H1 (cell line): ENCODE measurements around the gene MIA3. TPM values are rescaled to one million over a fixed set of nuclear protein-coding genes. Genes with fewer than 3 reads are reported as not detected.

ENCODE experiments used
- CTCF ChIA-PET: fragments of 300-600 bp; sonication (Branson Sonifier 250); formaldehyde crosslinking; loops from one replicate; lab custom pipeline; 2021; ENCODE audit not compliant: partially characterized antibody; lab: Charles Lee
- POLR2A ChIA-PET: fragments of 300-600 bp; sonication (Branson Sonifier 250); formaldehyde crosslinking; loops from one replicate; lab custom pipeline; 2021; ENCODE audit warnings: inconsistent platforms; ENCODE audit not compliant: partially characterized antibody; lab: Charles Lee
- DNase-seq, 2 experiments: peaks; one replicate each; pipeline versions ENCODE4 v3.0.0 to v3.0.0-alpha.2; 2010 to 2022; ENCODE audit warnings: low spot score in 2 of 2, low read depth in 1 of 2, mixed read lengths in 1 of 2
- FAIRE-seq: peaks from 2 replicates; lab custom pipeline; 2011; peaks lifted over from hg19 to GRCh38; lab: Jason Lieb, UNC
- H2AFZ ChIP-seq: 2 replicates; pipeline ENCODE4 v1.8.1; 2012; ENCODE audit warnings: low read length, inconsistent platforms
- H2AK5ac ChIP-seq: 2 replicates; pipeline ENCODE4 v1.6.1; 2013; ENCODE audit warnings: low read depth, low read length
- H2BK120ac ChIP-seq: replicated peaks from 2 replicates; pipeline ENCODE3; 2013; ENCODE audit warnings: low read depth, low read length, inconsistent platforms
- H2BK12ac ChIP-seq: 2 replicates; pipeline ENCODE4 v1.6.1; 2013; ENCODE audit warnings: low read depth, low read length
- H2BK15ac ChIP-seq: 2 replicates; pipeline ENCODE4 v1.6.1; 2013; ENCODE audit warnings: low read length
- H2BK20ac ChIP-seq: 2 replicates; pipeline ENCODE4 v1.6.1; 2013; ENCODE audit warnings: low read length
- H2BK5ac ChIP-seq: 2 replicates; pipeline ENCODE4 v1.6.1; 2013; ENCODE audit warnings: low read depth, low read length
- H3K14ac ChIP-seq: 2 replicates; pipeline ENCODE4 v1.6.1; 2013; ENCODE audit warnings: inconsistent platforms; ENCODE audit not compliant: insufficient read length
- H3K18ac ChIP-seq: 2 replicates; pipeline ENCODE4 v1.6.1; 2013; ENCODE audit warnings: low read length; ENCODE audit errors: extremely low read depth
- H3K23ac ChIP-seq: 2 replicates; pipeline ENCODE4 v1.6.1; 2013; ENCODE audit warnings: inconsistent platforms; ENCODE audit not compliant: insufficient read length
- H3K23me2 ChIP-seq: 2 replicates; pipeline ENCODE4 v1.6.1; 2013; ENCODE audit warnings: low read depth, low read length
- H3K27ac ChIP-seq: 2 replicates; pipeline ENCODE4 v1.6.1; 2011; ENCODE audit warnings: low read depth, low read length, inconsistent platforms
- H3K27me3 ChIP-seq, 4 experiments: replicated peaks in 1 of 4; 1 replicate in 1 of 4; 2 replicates in 3 of 4; pipeline versions ENCODE4 v1.6.1 to v1.8.1; 2011 to 2013; ENCODE audit warnings: low read length in 3 of 4, mild to moderate bottlenecking in 3 of 4, inconsistent platforms in 2 of 4, mixed read lengths in 2 of 4, moderate library complexity in 1 of 4; ENCODE audit not compliant: control insufficient read depth in 3 of 4, insufficient read depth in 3 of 4; ENCODE audit errors: extremely low read depth in 1 of 4
- H3K36me3 ChIP-seq, 4 experiments: 2 replicates each; pipeline versions ENCODE4 v1.6.1 to v1.8.1; 2011 to 2013; ENCODE audit warnings: mild to moderate bottlenecking in 4 of 4, low read length in 3 of 4, moderate library complexity in 2 of 4, control low read depth in 1 of 4, inconsistent platforms in 1 of 4; ENCODE audit not compliant: insufficient read depth in 4 of 4, control insufficient read depth in 2 of 4
- H3K4ac ChIP-seq: replicated peaks from 2 replicates; pipeline ENCODE3; 2013; ENCODE audit warnings: low read length, low read depth, mixed read lengths, inconsistent platforms; ENCODE audit not compliant: insufficient read length
- H3K4me1 ChIP-seq, 4 experiments: replicated peaks in 1 of 4; 1 replicate in 1 of 4; 2 replicates in 3 of 4; pipeline versions ENCODE4 v1.6.1 to v1.8.1; 2011 to 2013; ENCODE audit warnings: low read length in 3 of 4, inconsistent platforms in 2 of 4, mixed read lengths in 1 of 4; ENCODE audit not compliant: insufficient read depth in 4 of 4, control insufficient read depth in 3 of 4
- H3K4me2 ChIP-seq, 2 experiments: 2 replicates each; pipeline versions ENCODE4 v1.6.1 to v1.8.1; 2011 to 2013; ENCODE audit warnings: low read depth in 2 of 2, low read length in 2 of 2, control low read depth in 1 of 2, inconsistent platforms in 1 of 2, mild to moderate bottlenecking in 1 of 2; ENCODE audit not compliant: insufficient read depth in 1 of 2
- H3K4me3 ChIP-seq, 4 experiments: fragments of 200-600, 300-600 bp in 1 of 4; sonication (generic), shearing (Covaris generic), sonication (Bioruptor Twin) in 1 of 4; 2 replicates each; pipeline versions ENCODE4 v1.5.1 to v1.8.1; 2011 to 2016; ENCODE audit warnings: low read length in 4 of 4, low read depth in 3 of 4, control low read depth in 2 of 4, inconsistent platforms in 2 of 4, mild to moderate bottlenecking in 2 of 4, mixed read lengths in 1 of 4, moderate library complexity in 1 of 4; ENCODE audit not compliant: insufficient read depth in 2 of 4; ENCODE audit errors: extremely low read depth in 1 of 4
- H3K56ac ChIP-seq: replicated peaks from 2 replicates; pipeline ENCODE3; 2013; ENCODE audit warnings: low read depth, mild to moderate bottlenecking, mixed read lengths, low read length, inconsistent platforms; ENCODE audit not compliant: insufficient read length
- H3K79me1 ChIP-seq: 2 replicates; pipeline ENCODE4 v1.6.1; 2013; ENCODE audit warnings: low read depth, low read length, control low read depth
- H3K79me2 ChIP-seq, 2 experiments: 2 replicates each; pipeline versions ENCODE4 v1.6.1 to v1.8.1; 2012 to 2013; ENCODE audit warnings: low read length in 2 of 2, mild to moderate bottlenecking in 2 of 2, inconsistent platforms in 1 of 2; ENCODE audit not compliant: insufficient read depth in 2 of 2, control insufficient read depth in 1 of 2
- H3K9ac ChIP-seq, 4 experiments: replicated peaks in 1 of 4; 1 replicate in 1 of 4; 2 replicates in 3 of 4; pipeline versions ENCODE4 v1.6.1 to v1.8.1; 2011 to 2013; ENCODE audit warnings: low read depth in 3 of 4, low read length in 3 of 4, control low read depth in 2 of 4, mild to moderate bottlenecking in 2 of 4, moderate library complexity in 2 of 4, inconsistent platforms in 1 of 4; ENCODE audit errors: extremely low read depth in 1 of 4
- H3K9me3 ChIP-seq, 2 experiments: 2 replicates each; pipeline versions ENCODE4 v1.6.1 to v1.8.1; 2012 to 2013; ENCODE audit warnings: mild to moderate bottlenecking in 2 of 2, moderate library complexity in 2 of 2, control low read depth in 1 of 2, inconsistent platforms in 1 of 2, low read depth in 1 of 2, low read length in 1 of 2, mixed read lengths in 1 of 2; ENCODE audit not compliant: insufficient read depth in 2 of 2
- H4K20me1 ChIP-seq, 2 experiments: replicated peaks in 1 of 2; 2 replicates each; pipeline versions ENCODE3 to v1.8.1; 2011 to 2013; ENCODE audit warnings: inconsistent platforms in 2 of 2, low read length in 2 of 2, mild to moderate bottlenecking in 1 of 2; ENCODE audit not compliant: insufficient read depth in 2 of 2, control insufficient read depth in 1 of 2
- H4K5ac ChIP-seq: 2 replicates; pipeline ENCODE4 v1.6.1; 2013; ENCODE audit warnings: low read length, low read depth, mixed read lengths, inconsistent platforms; ENCODE audit not compliant: insufficient read length
- H4K8ac ChIP-seq: 2 replicates; pipeline ENCODE4 v1.8.0; 2013; ENCODE audit warnings: mild to moderate bottlenecking, moderate library complexity, low read length, inconsistent platforms; ENCODE audit not compliant: insufficient read depth; ENCODE audit errors: extremely low read depth
- H4K91ac ChIP-seq: replicated peaks from 2 replicates; pipeline ENCODE3; 2013; ENCODE audit warnings: low read length, mixed read lengths, inconsistent platforms; ENCODE audit not compliant: insufficient read length
- ATF2 ChIP-seq: IDR thresholded peaks from 2 replicates; pipeline ENCODE4 v1.6.1; 2012; ENCODE audit warnings: low read length, inconsistent platforms
- CTBP2 ChIP-seq: IDR thresholded peaks from 2 replicates; pipeline ENCODE4 v1.7.0; 2011; ENCODE audit warnings: borderline replicate concordance, mild to moderate bottlenecking, moderate library complexity, mixed read lengths, low read length; ENCODE audit not compliant: insufficient read depth, insufficient read length
- EP300 ChIP-seq, 2 experiments: IDR thresholded peaks; 1 replicate in 1 of 2; 2 replicates in 1 of 2; pipeline ENCODE4 v1.6.1; 2011 to 2012; ENCODE audit warnings: low read depth in 2 of 2, low read length in 2 of 2, mild to moderate bottlenecking in 2 of 2, borderline replicate concordance in 1 of 2, inconsistent platforms in 1 of 2, moderate library complexity in 1 of 2
- GTF2F1 ChIP-seq: IDR thresholded peaks from 2 replicates; pipeline ENCODE4 v1.6.1; 2012; ENCODE audit warnings: low read depth, low read length, improper control_type of control experiment, borderline replicate concordance
- KDM5A ChIP-seq: fragments of 200-600 bp; IDR thresholded peaks from 2 replicates; pipeline ENCODE4 v1.7.1; 2012; ENCODE audit warnings: mild to moderate bottlenecking, low read length, inconsistent platforms, mixed read lengths
- MAFK ChIP-seq: IDR thresholded peaks from 2 replicates; pipeline ENCODE4 v1.6.1; 2012; ENCODE audit warnings: low read depth, mild to moderate bottlenecking, improper control_type of control experiment, low read length
- SIRT6 ChIP-seq: IDR thresholded peaks from one replicate; pipeline ENCODE4 v1.7.1; 2012; ENCODE audit warnings: low read length, inconsistent platforms
- SP1 ChIP-seq: IDR thresholded peaks from 2 replicates; pipeline ENCODE4 v1.6.1; 2011; ENCODE audit warnings: low read depth, low read length
- SUZ12 ChIP-seq: fragments of 200-600 bp; sonication (generic); IDR thresholded peaks from 2 replicates; pipeline ENCODE4 v1.6.1; 2012; ENCODE audit warnings: mild to moderate bottlenecking, inconsistent platforms, low read length, moderate library complexity, mixed read lengths
- WGBS, 2 experiments: shearing (Covaris generic) in 1 of 2; methylation state at CpG; one replicate each; pipeline versions ENCODE4 v1.1.6 to v1.1.7; 2013 to 2015; ENCODE audit warnings: low lambda C conversion rate in 2 of 2, mixed read lengths in 2 of 2, inconsistent platforms in 1 of 2, low coverage in 1 of 2, missing lambda C conversion rate in 1 of 2; ENCODE audit not compliant: insufficient replicate concordance in 2 of 2, insufficient coverage in 1 of 2, insufficient read length in 1 of 2; ENCODE audit errors: extremely low coverage in 1 of 2, missing lambda C conversion rate in 1 of 2; 5-methylcytosine and 5-hydroxymethylcytosine counted together
- polyA plus RNA-seq, 7 experiments: library from polyadenylated mRNA; depleted of rRNA in 3 of 7; stranded (reverse) in 5 of 7; unstranded in 2 of 7; fragments of >200 nt in 5 of 7; fragments of 200-250 nt in 2 of 7; gene quantifications; 1 replicate in 5 of 7; 2 replicates in 1 of 7; 4 replicates in 1 of 7; pipeline versions ENCODE4 v1.2.1 to v1.2.3, GENCODE V29; 2011 to 2013; ENCODE audit warnings: missing spikeins in 2 of 7, mixed read lengths in 2 of 7
- total RNA-seq: library from RNA; stranded (reverse); fragmentation: NEBNext Ultra II Directional; extraction: Animal tissue kit (Norgen Biotek cat#: 25700); gene quantifications from 2 replicates; pipeline ENCODE4 v1.2.1, GENCODE V29; 2021

MIA3 gene
- total and polyA plus RNA-seq, 2 of the 8 experiments (the other 6 are each of a cell fraction or from before 2014, with no cell fraction given) = 69.0 to 105 TPM

DNA sequence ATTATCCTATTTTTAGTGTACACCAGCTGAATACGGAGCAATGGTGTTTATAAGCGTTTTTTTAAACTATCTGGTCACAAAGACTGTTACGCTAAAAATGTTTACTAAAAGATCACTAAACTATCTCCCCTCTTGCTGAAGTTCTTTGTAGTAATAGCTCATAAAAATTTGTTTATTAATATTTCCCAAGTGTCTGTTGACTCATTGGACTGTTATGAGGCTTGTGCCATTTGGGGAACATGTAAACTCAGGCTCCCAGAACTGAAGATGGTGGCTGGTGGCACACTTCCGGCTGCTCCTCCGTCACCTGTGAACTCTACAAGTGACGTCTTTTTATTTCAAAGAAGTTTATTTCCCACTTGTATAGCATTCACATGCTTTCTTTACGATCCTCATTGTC lies 48.1 kb downstream of the MIA3 start:
- H2BK5ac ChIP-seq = no peak overlapping the region
- H3K79me1 ChIP-seq = no peaks in the 10 kb centered on the region
- no peak overlapping the region for H3K23ac ChIP-seq
- H4K91ac ChIP-seq = no peak overlapping the region
- H4K20me1 ChIP-seq = peaks cover 0 to 2% of the 10 kb centered on the region in 2 experiments
- H3K9ac ChIP-seq = no peak overlapping the region
- no peak overlapping the region for H3K4me2 ChIP-seq
- no peaks in the 10 kb centered on the region for H3K9me3 ChIP-seq
- H3K23me2 ChIP-seq = no peaks in the 10 kb centered on the region
- ChIA-PET CTCF (no interaction called here), POLR2A (interaction anchor here (1.0 kb wide), 1 partner anchor 11 kb away, joined by 3 read pairs; no protein-coding TSS in a partner anchor)
- H3K4me1 ChIP-seq = no peaks in the 10 kb centered on the region
- H3K27ac ChIP-seq = no peak overlapping the region
- no peak overlapping the region for H3K18ac ChIP-seq
- 89% methylated on average over 7 of the region's 7 CpGs; no CpG with 5 or more reads in 1 of the 2 experiments for WGBS, 2 experiments
- H4K5ac ChIP-seq = no peak overlapping the region
- H3K27me3 ChIP-seq = no peaks in the 10 kb centered on the region
- no peak overlapping the region for H2BK15ac ChIP-seq
- H2BK20ac ChIP-seq = no peak overlapping the region
- H3K36me3 ChIP-seq = peaks cover 13 to 73% (median 47%) of the 10 kb centered on the region in 4 experiments
- H2BK12ac ChIP-seq = no peak overlapping the region
- no peak overlapping the region for H2AFZ ChIP-seq
- no peak overlapping the region for H2AK5ac ChIP-seq
- DNase-seq (no peak), FAIRE-seq (no peak)
- H3K4me3 ChIP-seq = no peak overlapping the region
- no peak overlapping the region for H3K56ac ChIP-seq
- TF ChIP-seq SIRT6 (no peak), MAFK (no peak), CTBP2 (no peak), KDM5A (no peak), SP1 (no peak), ATF2 (no peak), GTF2F1 (no peak), EP300 (IDR thresholded peaks at IDR 0.05; ENCODE audit: borderline replicate concordance in 1 of 2, low read depth in 2 of 2, low read length in 2 of 2) (no peak), SUZ12 (no peak)
- no peaks in the 10 kb centered on the region for H3K79me2 ChIP-seq
- no peak overlapping the region for H2BK120ac ChIP-seq
- H4K8ac ChIP-seq = no peak overlapping the region
- H3K4ac ChIP-seq = no peak overlapping the region
- no peak overlapping the region for H3K14ac ChIP-seq
